HepG2 (cell line): ENCODE measurements around the gene CABLES2. TPM values are rescaled to one million over a fixed set of nuclear protein-coding genes. Genes with fewer than 3 reads are reported as not detected.
A peak's percentile ranks its signal among the peaks of the same experiment; 100 is the strongest.

Experiments used
- ARHGAP35 ChIP-seq: sonication (generic); formaldehyde crosslinking; IDR thresholded peaks from 2 replicates; pipeline ENCODE4 v1.9.0; 2022; ENCODE audit warnings: mild to moderate bottlenecking, inconsistent platforms, moderate library complexity, missing genetic modification reagents, borderline replicate concordance
- ATF3 ChIP-seq: sonication (generic); formaldehyde crosslinking; IDR thresholded peaks from 2 replicates; pipeline ENCODE4 v1.4.0; 2020; ENCODE audit warnings: missing genetic modification reagents
- BCLAF1 ChIP-seq: fragments of 450-650 bp; IDR thresholded peaks from 2 replicates; pipeline ENCODE4 v1.6.1; 2017; ENCODE audit warnings: mild to moderate bottlenecking
- E2F2 ChIP-seq: sonication (generic); formaldehyde crosslinking; IDR thresholded peaks from 2 replicates; pipeline ENCODE4 v1.4.0; 2020; ENCODE audit warnings: missing genetic modification reagents, borderline replicate concordance
- ERF ChIP-seq: IDR thresholded peaks from 2 replicates; pipeline ENCODE4 v1.6.1; 2018; ENCODE audit warnings: missing biosample characterization, missing genetic modification reagents
- GZF1 ChIP-seq: sonication (generic); formaldehyde crosslinking; IDR thresholded peaks from 2 replicates; pipeline ENCODE4 v1.5.1; 2020; ENCODE audit warnings: mild to moderate bottlenecking, missing genetic modification reagents
- HBP1 ChIP-seq: IDR thresholded peaks from 2 replicates; pipeline ENCODE4 v1.6.1; 2016; ENCODE audit warnings: low read depth, control low read depth
- HNRNPH1 ChIP-seq: fragments of 200-400 bp; formaldehyde crosslinking; optimal IDR thresholded peaks from 2 replicates; pipeline ENCODE3; 2017; ENCODE audit warnings: mild to moderate bottlenecking, low read depth, low read length
- JUN ChIP-seq: sonication (generic); formaldehyde crosslinking; IDR thresholded peaks from 2 replicates; pipeline ENCODE4 v1.4.0; 2020; ENCODE audit warnings: mild to moderate bottlenecking, missing genetic modification reagents
- PCBP1 ChIP-seq: fragments of 200-400 bp; formaldehyde crosslinking; IDR thresholded peaks from 2 replicates; pipeline ENCODE4 v1.6.1; 2017; ENCODE audit warnings: mild to moderate bottlenecking, low read depth, low read length, borderline replicate concordance
- RCOR2 ChIP-seq: IDR thresholded peaks from 2 replicates; pipeline ENCODE4 v1.6.1; 2016; ENCODE audit warnings: missing biosample characterization, missing genetic modification reagents
- REXO4 ChIP-seq: sonication (generic); formaldehyde crosslinking; IDR thresholded peaks from 2 replicates; pipeline ENCODE4 v1.8.0; 2022; ENCODE audit warnings: missing genetic modification reagents, mild to moderate bottlenecking, borderline replicate concordance
- SSRP1 ChIP-seq: IDR thresholded peaks from 2 replicates; pipeline ENCODE4 v1.6.1; 2016; ENCODE audit warnings: control low read depth
- TFE3 ChIP-seq: IDR thresholded peaks from 2 replicates; pipeline ENCODE4 v1.6.1; 2016
- TOPORS ChIP-seq: sonication (generic); formaldehyde crosslinking; IDR thresholded peaks from 2 replicates; pipeline ENCODE4 v1.8.0; 2023; ENCODE audit warnings: mild to moderate bottlenecking, missing genetic modification reagents
- YEATS2 ChIP-seq: sonication (generic); formaldehyde crosslinking; IDR thresholded peaks from 2 replicates; pipeline ENCODE4 v1.4.0; 2020; ENCODE audit warnings: missing genetic modification reagents, borderline replicate concordance
- ZBTB4 ChIP-seq: sonication (generic); formaldehyde crosslinking; IDR thresholded peaks from 2 replicates; pipeline ENCODE4 v1.4.0; 2020; ENCODE audit warnings: missing genetic modification reagents, mild to moderate bottlenecking, borderline replicate concordance
- ZNF205 ChIP-seq: IDR thresholded peaks from 2 replicates; pipeline ENCODE4 v1.6.1; 2018; ENCODE audit warnings: missing biosample characterization, missing genetic modification reagents
- ZSCAN31 ChIP-seq: sonication (generic); formaldehyde crosslinking; IDR thresholded peaks from 2 replicates; pipeline ENCODE4 v1.5.0; 2020; ENCODE audit warnings: low read depth, mild to moderate bottlenecking, missing genetic modification reagents
- polyA plus RNA-seq, 8 experiments: library from polyadenylated mRNA; depleted of rRNA in 3 of 8; stranded (reverse) in 7 of 8; unstranded in 1 of 8; fragments of >200 nt; fragmentation: Illumina TruSeq in 4 of 8; extraction: Trizol in 4 of 8; gene quantifications; 2 replicates each; pipeline versions ENCODE4 v1.2.1 to v1.2.3, GENCODE V29; 2011 to 2016; ENCODE audit warnings: low read depth in 4 of 8, missing spikeins in 1 of 8, mixed read lengths in 1 of 8; ENCODE audit not compliant: insufficient read depth in 1 of 8
- total RNA-seq, 5 experiments: library from RNA; depleted of rRNA; stranded (reverse); fragments of >200 nt; fragmentation: Illumina TruSeq; extraction: Trizol; gene quantifications; 2 replicates each; pipeline ENCODE4 v1.2.3, GENCODE V29; 2016; ENCODE audit warnings: low read depth in 1 of 5

Gene CABLES2
- total and polyA plus RNA-seq, 2 of the 13 experiments (the other 11 are each of a cell fraction or from before 2014, with no cell fraction given) = 5.2 to 9.7 TPM

- peak; percentile 22; the same call in 1 of the 2 replicates for TF ChIP-seq TFE3 (CRISPR knock-in tag)
- peak; percentile 81; the same call in 1 of the 2 replicates for TF ChIP-seq SSRP1 (CRISPR knock-in tag)
- TF ChIP-seq REXO4 (CRISPR knock-in tag) = no peak
- no peak; the same call in 1 of the 2 replicates for TF ChIP-seq JUN (CRISPR knock-in tag)
- no peak for TF ChIP-seq HNRNPH1
- TF ChIP-seq ATF3 (CRISPR knock-in tag) = peak; percentile 3; the same call in 1 of the 2 replicates
- TF ChIP-seq ZBTB4 (CRISPR knock-in tag) = no peak
- TF ChIP-seq PCBP1 = no peak; the same call in 1 of the 2 replicates
- TF ChIP-seq HBP1 (CRISPR knock-in tag) = peak; percentile 77; the same call in 1 of the 2 replicates
- TF ChIP-seq ZSCAN31 (CRISPR knock-in tag) = no peak
- TF ChIP-seq E2F2 (CRISPR knock-in tag) = peak; percentile 8; the same call in 1 of the 2 replicates
- TF ChIP-seq TOPORS (CRISPR knock-in tag) = peak; percentile 66; the same call in 1 of the 2 replicates
- TF ChIP-seq RCOR2 (CRISPR knock-in tag) = peak; percentile 54; the same call in 1 of the 2 replicates
- no peak for TF ChIP-seq ARHGAP35
- TF ChIP-seq ZNF205 (CRISPR knock-in tag) = no peak
- no peak for TF ChIP-seq GZF1
- TF ChIP-seq ERF (CRISPR knock-in tag) = peak; percentile 9; the same call in 1 of the 2 replicates
- peak; percentile 14; the same call in 1 of the 2 replicates for TF ChIP-seq YEATS2 (CRISPR knock-in tag)
- no peak for TF ChIP-seq BCLAF1
These were observed 38.6 kb downstream of the CABLES2 start (continued) for GRCh38 chr20:62368392-62368975.
